ENCODE data around the gene MOV10.

MOV10 gene

DNA sequence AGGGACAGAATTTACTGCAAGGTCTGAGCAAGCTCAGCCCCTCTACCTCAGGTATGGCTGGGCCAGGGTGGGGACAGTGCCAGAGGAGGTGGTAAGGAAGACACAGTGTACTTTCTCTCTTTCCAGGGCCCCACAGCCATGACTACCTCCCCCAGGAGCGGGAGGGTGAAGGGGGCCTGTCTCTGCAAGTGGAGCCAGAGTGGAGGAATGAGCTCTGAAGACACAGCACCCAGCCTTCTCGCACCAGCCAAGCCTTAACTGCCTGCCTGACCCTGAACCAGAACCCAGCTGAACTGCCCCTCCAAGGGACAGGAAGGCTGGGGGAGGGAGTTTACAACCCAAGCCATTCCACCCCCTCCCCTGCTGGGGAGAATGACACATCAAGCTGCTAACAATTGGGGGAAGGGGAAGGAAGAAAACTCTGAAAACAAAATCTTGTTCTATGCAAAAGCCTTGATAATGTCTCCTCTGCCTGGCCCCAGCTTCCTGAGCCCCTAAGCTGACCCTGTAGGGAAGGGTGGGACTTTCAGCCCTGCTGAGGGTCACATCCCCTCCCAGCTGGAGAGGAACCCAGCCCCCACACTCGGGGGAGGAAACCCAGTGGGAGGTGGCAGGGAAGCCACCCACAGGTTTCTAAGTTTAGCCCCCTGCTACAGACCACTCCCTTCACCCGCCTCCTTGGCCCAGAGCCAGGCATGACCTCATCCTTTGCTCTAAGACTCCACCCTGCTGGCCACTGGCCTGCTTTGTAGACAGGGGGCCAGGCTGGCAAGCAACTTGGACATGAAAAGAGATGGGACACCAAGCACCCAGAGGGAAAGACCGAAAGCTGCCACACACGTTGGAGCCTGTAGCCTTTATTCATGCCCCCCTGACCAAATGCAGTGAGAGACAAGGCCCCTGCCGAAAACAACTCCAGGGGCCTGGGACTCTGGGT is 26.1 kb downstream of the MOV10 start (continued):
- TF ChIP-seq, protein P1, sequence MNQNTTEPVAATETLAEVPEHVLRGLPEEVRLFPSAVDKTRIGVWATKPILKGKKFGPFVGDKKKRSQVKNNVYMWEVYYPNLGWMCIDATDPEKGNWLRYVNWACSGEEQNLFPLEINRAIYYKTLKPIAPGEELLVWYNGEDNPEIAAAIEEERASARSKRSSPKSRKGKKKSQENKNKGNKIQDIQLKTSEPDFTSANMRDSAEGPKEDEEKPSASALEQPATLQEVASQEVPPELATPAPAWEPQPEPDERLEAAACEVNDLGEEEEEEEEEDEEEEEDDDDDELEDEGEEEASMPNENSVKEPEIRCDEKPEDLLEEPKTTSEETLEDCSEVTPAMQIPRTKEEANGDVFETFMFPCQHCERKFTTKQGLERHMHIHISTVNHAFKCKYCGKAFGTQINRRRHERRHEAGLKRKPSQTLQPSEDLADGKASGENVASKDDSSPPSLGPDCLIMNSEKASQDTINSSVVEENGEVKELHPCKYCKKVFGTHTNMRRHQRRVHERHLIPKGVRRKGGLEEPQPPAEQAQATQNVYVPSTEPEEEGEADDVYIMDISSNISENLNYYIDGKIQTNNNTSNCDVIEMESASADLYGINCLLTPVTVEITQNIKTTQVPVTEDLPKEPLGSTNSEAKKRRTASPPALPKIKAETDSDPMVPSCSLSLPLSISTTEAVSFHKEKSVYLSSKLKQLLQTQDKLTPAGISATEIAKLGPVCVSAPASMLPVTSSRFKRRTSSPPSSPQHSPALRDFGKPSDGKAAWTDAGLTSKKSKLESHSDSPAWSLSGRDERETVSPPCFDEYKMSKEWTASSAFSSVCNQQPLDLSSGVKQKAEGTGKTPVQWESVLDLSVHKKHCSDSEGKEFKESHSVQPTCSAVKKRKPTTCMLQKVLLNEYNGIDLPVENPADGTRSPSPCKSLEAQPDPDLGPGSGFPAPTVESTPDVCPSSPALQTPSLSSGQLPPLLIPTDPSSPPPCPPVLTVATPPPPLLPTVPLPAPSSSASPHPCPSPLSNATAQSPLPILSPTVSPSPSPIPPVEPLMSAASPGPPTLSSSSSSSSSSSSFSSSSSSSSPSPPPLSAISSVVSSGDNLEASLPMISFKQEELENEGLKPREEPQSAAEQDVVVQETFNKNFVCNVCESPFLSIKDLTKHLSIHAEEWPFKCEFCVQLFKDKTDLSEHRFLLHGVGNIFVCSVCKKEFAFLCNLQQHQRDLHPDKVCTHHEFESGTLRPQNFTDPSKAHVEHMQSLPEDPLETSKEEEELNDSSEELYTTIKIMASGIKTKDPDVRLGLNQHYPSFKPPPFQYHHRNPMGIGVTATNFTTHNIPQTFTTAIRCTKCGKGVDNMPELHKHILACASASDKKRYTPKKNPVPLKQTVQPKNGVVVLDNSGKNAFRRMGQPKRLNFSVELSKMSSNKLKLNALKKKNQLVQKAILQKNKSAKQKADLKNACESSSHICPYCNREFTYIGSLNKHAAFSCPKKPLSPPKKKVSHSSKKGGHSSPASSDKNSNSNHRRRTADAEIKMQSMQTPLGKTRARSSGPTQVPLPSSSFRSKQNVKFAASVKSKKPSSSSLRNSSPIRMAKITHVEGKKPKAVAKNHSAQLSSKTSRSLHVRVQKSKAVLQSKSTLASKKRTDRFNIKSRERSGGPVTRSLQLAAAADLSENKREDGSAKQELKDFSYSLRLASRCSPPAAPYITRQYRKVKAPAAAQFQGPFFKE (tag by site-specific recombination; IDR thresholded peaks at IDR 0.05; ENCODE audit: borderline replicate concordance), result no peak
- TF ChIP-seq ZNF416 (tag by site-specific recombination; IDR thresholded peaks at IDR 0.05) (no peak), KLF16 (tag by site-specific recombination; IDR thresholded peaks at IDR 0.05) (peak; percentile 97), ZNF16 (tag by site-specific recombination; IDR thresholded peaks at IDR 0.05; ENCODE audit: low read depth) (no peak), ZNF501 (tag by site-specific recombination; IDR thresholded peaks at IDR 0.05) (peak; percentile 85; the same call in 1 of the 2 replicates), MYNN (tag by site-specific recombination; IDR thresholded peaks at IDR 0.05; ENCODE audit: borderline replicate concordance) (no peak), MEIS1 (CRISPR knock-in tag; IDR thresholded peaks at IDR 0.05; ENCODE audit: borderline replicate concordance) (no peak), ZNF768 (tag by site-specific recombination; IDR thresholded peaks at IDR 0.05) (no peak), ZNF155 (tag by site-specific recombination; IDR thresholded peaks at IDR 0.05) (no peak), BCL11A (tag by site-specific recombination; IDR thresholded peaks at IDR 0.05; ENCODE audit: low read depth) (peak; percentile 75), ZSCAN23 (tag by site-specific recombination; IDR thresholded peaks at IDR 0.05) (no peak; the same call in 1 of the 2 replicates), ZNF629 (tag by site-specific recombination; IDR thresholded peaks at IDR 0.05) (peak; percentile 90), OVOL3 (tag by site-specific recombination; IDR thresholded peaks at IDR 0.05) (no peak), HOXA7 (CRISPR knock-in tag; IDR thresholded peaks at IDR 0.05; ENCODE audit: borderline replicate concordance) (no peak), ZNF37A (tag by site-specific recombination; IDR thresholded peaks at IDR 0.05) (peak; percentile 64; the same call in 1 of the 2 replicates), EGR2 (tag by site-specific recombination; IDR thresholded peaks at IDR 0.05; ENCODE audit: low read depth) (peak; percentile 98), ZNF324 (tag by site-specific recombination; IDR thresholded peaks at IDR 0.05) (peak; percentile 80), ZNF404 (tag by site-specific recombination; IDR thresholded peaks at IDR 0.05) (no peak), IKZF3 (tag by site-specific recombination; IDR thresholded peaks at IDR 0.05) (peak; percentile 85), ZNF138 (tag by site-specific recombination; IDR thresholded peaks at IDR 0.05; ENCODE audit: borderline replicate concordance) (no peak), ZNF350 (tag by site-specific recombination; IDR thresholded peaks at IDR 0.05) (no peak)
- TF ChIP-seq, protein P2, sequence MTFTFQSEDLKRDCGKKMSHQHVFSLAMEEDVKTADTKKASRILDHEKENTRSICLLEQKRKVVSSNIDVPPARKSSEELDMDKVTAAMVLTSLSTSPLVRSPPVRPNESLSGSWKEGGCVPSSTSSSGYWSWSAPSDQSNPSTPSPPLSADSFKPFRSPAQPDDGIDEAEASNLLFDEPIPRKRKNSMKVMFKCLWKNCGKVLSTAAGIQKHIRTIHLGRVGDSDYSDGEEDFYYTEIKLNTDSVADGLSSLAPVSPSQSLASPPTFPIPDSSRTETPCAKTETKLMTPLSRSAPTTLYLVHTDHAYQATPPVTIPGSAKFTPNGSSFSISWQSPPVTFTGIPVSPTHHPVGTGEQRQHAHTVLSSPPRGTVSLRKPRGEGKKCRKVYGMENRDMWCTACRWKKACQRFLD (tag by site-specific recombination; IDR thresholded peaks at IDR 0.05), result no peak
- TF ChIP-seq, protein P3, sequence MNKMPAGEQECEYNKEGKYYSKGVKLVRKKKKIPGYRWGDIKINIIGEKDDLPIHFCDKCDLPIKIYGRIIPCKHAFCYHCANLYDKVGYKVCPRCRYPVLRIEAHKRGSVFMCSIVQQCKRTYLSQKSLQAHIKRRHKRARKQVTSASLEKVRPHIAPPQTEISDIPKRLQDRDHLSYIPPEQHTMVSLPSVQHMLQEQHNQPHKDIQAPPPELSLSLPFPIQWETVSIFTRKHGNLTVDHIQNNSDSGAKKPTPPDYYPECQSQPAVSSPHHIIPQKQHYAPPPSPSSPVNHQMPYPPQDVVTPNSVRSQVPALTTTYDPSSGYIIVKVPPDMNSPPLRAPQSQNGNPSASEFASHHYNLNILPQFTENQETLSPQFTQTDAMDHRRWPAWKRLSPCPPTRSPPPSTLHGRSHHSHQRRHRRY (tag by site-specific recombination; IDR thresholded peaks at IDR 0.05), result no peak
- TF ChIP-seq, protein P4, sequence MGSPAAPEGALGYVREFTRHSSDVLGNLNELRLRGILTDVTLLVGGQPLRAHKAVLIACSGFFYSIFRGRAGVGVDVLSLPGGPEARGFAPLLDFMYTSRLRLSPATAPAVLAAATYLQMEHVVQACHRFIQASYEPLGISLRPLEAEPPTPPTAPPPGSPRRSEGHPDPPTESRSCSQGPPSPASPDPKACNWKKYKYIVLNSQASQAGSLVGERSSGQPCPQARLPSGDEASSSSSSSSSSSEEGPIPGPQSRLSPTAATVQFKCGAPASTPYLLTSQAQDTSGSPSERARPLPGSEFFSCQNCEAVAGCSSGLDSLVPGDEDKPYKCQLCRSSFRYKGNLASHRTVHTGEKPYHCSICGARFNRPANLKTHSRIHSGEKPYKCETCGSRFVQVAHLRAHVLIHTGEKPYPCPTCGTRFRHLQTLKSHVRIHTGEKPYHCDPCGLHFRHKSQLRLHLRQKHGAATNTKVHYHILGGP (tag by site-specific recombination; IDR thresholded peaks at IDR 0.05), result 0 out of 2 replicates have a peak, but pooled peaks have one; percentile 42
- TF ChIP-seq, protein P5, sequence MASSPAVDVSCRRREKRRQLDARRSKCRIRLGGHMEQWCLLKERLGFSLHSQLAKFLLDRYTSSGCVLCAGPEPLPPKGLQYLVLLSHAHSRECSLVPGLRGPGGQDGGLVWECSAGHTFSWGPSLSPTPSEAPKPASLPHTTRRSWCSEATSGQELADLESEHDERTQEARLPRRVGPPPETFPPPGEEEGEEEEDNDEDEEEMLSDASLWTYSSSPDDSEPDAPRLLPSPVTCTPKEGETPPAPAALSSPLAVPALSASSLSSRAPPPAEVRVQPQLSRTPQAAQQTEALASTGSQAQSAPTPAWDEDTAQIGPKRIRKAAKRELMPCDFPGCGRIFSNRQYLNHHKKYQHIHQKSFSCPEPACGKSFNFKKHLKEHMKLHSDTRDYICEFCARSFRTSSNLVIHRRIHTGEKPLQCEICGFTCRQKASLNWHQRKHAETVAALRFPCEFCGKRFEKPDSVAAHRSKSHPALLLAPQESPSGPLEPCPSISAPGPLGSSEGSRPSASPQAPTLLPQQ (tag by site-specific recombination; IDR thresholded peaks at IDR 0.05), result peak; percentile 57; the same call in 1 of the 2 replicates
- TF ChIP-seq, protein P6, sequence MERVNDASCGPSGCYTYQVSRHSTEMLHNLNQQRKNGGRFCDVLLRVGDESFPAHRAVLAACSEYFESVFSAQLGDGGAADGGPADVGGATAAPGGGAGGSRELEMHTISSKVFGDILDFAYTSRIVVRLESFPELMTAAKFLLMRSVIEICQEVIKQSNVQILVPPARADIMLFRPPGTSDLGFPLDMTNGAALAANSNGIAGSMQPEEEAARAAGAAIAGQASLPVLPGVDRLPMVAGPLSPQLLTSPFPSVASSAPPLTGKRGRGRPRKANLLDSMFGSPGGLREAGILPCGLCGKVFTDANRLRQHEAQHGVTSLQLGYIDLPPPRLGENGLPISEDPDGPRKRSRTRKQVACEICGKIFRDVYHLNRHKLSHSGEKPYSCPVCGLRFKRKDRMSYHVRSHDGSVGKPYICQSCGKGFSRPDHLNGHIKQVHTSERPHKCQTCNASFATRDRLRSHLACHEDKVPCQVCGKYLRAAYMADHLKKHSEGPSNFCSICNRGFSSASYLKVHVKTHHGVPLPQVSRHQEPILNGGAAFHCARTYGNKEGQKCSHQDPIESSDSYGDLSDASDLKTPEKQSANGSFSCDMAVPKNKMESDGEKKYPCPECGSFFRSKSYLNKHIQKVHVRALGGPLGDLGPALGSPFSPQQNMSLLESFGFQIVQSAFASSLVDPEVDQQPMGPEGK (tag by site-specific recombination; IDR thresholded peaks at IDR 0.05), result peak; percentile 96
